ENCODE results near the gene B3GNT5. TPM values are rescaled to one million over a fixed set of nuclear protein-coding genes. Genes with fewer than 3 reads are reported as not detected.

Gene B3GNT5
- total RNA-seq, 1 donor from 2014 or later: 17.7 TPM

GRCh38 chr3:183275418-183275817, 22.4 kb downstream of the B3GNT5 start:
- Mint-ChIP-seq H3K27ac (no peak overlapping the region), H3K27me3 (ENCODE audit: insufficient read depth) (no peaks in the 10 kb centered on the region), H3K4me3 (no peak overlapping the region), H3K9me3 (no peaks in the 10 kb centered on the region), H3K4me1 (ENCODE audit: low read depth) (no peaks in the 10 kb centered on the region), H3K36me3 (ENCODE audit: low read depth) (peaks cover 4% of the 10 kb centered on the region)
- intact Hi-C loops (cut with micrococcal nuclease): no loop called here
- no peak for DNase-seq (ENCODE audit: low spot score)

GRCh38 chr3:183275937-183276336, 22.9 kb downstream of the B3GNT5 start:
- peaks cover 4% of the 10 kb centered on the region for H3K36me3 Mint-ChIP-seq (ENCODE audit: low read depth)
- H3K27ac Mint-ChIP-seq: no peak overlapping the region
- no peaks in the 10 kb centered on the region for H3K9me3 Mint-ChIP-seq
- intact Hi-C loops (cut with micrococcal nuclease): no loop called here
- no peak for DNase-seq (ENCODE audit: low spot score)
- no peak overlapping the region for H3K4me3 Mint-ChIP-seq
- H3K27me3 Mint-ChIP-seq (ENCODE audit: insufficient read depth): no peaks in the 10 kb centered on the region
- H3K4me1 Mint-ChIP-seq (ENCODE audit: low read depth): no peaks in the 10 kb centered on the region

GRCh38 chr3:183277260-183277659, 24.2 kb downstream of the B3GNT5 start:
- no peak for DNase-seq (ENCODE audit: low spot score)
- H3K9me3 Mint-ChIP-seq: no peaks in the 10 kb centered on the region
- H3K4me1 Mint-ChIP-seq (ENCODE audit: low read depth): no peaks in the 10 kb centered on the region
- intact Hi-C loops (cut with micrococcal nuclease): no loop called here
- no peaks in the 10 kb centered on the region for H3K27me3 Mint-ChIP-seq (ENCODE audit: insufficient read depth)
- H3K36me3 Mint-ChIP-seq (ENCODE audit: low read depth): peaks cover 2% of the 10 kb centered on the region
- H3K4me3 Mint-ChIP-seq: no peak overlapping the region
- no peak overlapping the region for H3K27ac Mint-ChIP-seq

GRCh38 chr3:183278479-183279088, 25.5 kb downstream of the B3GNT5 start:
- H3K4me1 Mint-ChIP-seq (ENCODE audit: low read depth): no peaks in the 10 kb centered on the region
- DNase-seq (ENCODE audit: low spot score): no peak
- no peak overlapping the region for H3K27ac Mint-ChIP-seq
- H3K27me3 Mint-ChIP-seq (ENCODE audit: insufficient read depth): no peaks in the 10 kb centered on the region
- H3K9me3 Mint-ChIP-seq: no peaks in the 10 kb centered on the region
- intact Hi-C loops (cut with micrococcal nuclease): no loop called here
- H3K36me3 Mint-ChIP-seq (ENCODE audit: low read depth): peaks cover 2% of the 10 kb centered on the region
- no peak overlapping the region for H3K4me3 Mint-ChIP-seq

GRCh38 chr3:183279371-183279770, 26.3 kb downstream of the B3GNT5 start:
- Mint-ChIP-seq H3K9me3 (no peaks in the 10 kb centered on the region), H3K36me3 (ENCODE audit: low read depth) (peaks cover 2% of the 10 kb centered on the region), H3K4me1 (ENCODE audit: low read depth) (peaks cover 6% of the 10 kb centered on the region), H3K27ac (no peak overlapping the region), H3K4me3 (no peak overlapping the region), H3K27me3 (ENCODE audit: insufficient read depth) (no peaks in the 10 kb centered on the region)
- intact Hi-C loops (cut with micrococcal nuclease): no loop called here
- DNase-seq (ENCODE audit: low spot score): no peak

- Mint-ChIP-seq H3K27ac (no peak overlapping the region), H3K36me3 (ENCODE audit: low read depth) (no peaks in the 10 kb centered on the region), H3K4me1 (ENCODE audit: low read depth) (peaks cover 24% of the 10 kb centered on the region), H3K9me3 (no peaks in the 10 kb centered on the region), H3K27me3 (ENCODE audit: insufficient read depth) (no peaks in the 10 kb centered on the region), H3K4me3 (no peak overlapping the region)
- intact Hi-C loops (cut with micrococcal nuclease): loop anchor here (10.0 kb wide), 2 partner anchors 316 to 486 kb away; partner anchors contain the start of gene ATP11B
- DNase-seq (ENCODE audit: low spot score): no peak
Observed at GRCh38 chr3:183281126-183281797, 28.2 kb downstream of the B3GNT5 start.

- peaks cover 6% of the 10 kb centered on the region for H3K36me3 Mint-ChIP-seq (ENCODE audit: low read depth)
- H3K27me3 Mint-ChIP-seq (ENCODE audit: insufficient read depth): no peaks in the 10 kb centered on the region
- H3K9me3 Mint-ChIP-seq: no peaks in the 10 kb centered on the region
- H3K4me3 Mint-ChIP-seq: no peak overlapping the region
- intact Hi-C loops (cut with micrococcal nuclease): loop anchor here (2.0 to 10.0 kb wide), 3 partner anchors 75 to 489 kb away; partner anchors contain the start of gene ATP11B
- DNase-seq (ENCODE audit: low spot score): no peak
- H3K4me1 Mint-ChIP-seq (ENCODE audit: low read depth): peaks cover 36% of the 10 kb centered on the region
- peak overlapping the region; percentile 25 for H3K27ac Mint-ChIP-seq
Observed at GRCh38 chr3:183283886-183284285, 30.8 kb downstream of the B3GNT5 start.

GRCh38 chr3:183284570-183284969, 31.5 kb downstream of the B3GNT5 start:
- Mint-ChIP-seq H3K4me3 (no peak overlapping the region), H3K36me3 (ENCODE audit: low read depth) (peaks cover 6% of the 10 kb centered on the region), H3K27me3 (ENCODE audit: insufficient read depth) (no peaks in the 10 kb centered on the region), H3K27ac (peak overlapping the region; percentile 94), H3K9me3 (no peaks in the 10 kb centered on the region), H3K4me1 (ENCODE audit: low read depth) (peaks cover 36% of the 10 kb centered on the region)
- no peak for DNase-seq (ENCODE audit: low spot score)
- intact Hi-C loops (cut with micrococcal nuclease): loop anchor here (2.0 to 10.0 kb wide), 3 partner anchors 76 to 490 kb away; partner anchors contain the start of gene ATP11B

- DNase-seq (ENCODE audit: low spot score): no peak
- Mint-ChIP-seq H3K27ac (peak overlapping the region; percentile 94), H3K9me3 (no peaks in the 10 kb centered on the region), H3K27me3 (ENCODE audit: insufficient read depth) (no peaks in the 10 kb centered on the region), H3K4me1 (ENCODE audit: low read depth) (peaks cover 36% of the 10 kb centered on the region), H3K36me3 (ENCODE audit: low read depth) (peaks cover 6% of the 10 kb centered on the region), H3K4me3 (peak overlapping the region; percentile 60)
- intact Hi-C loops (cut with micrococcal nuclease): loop anchor here (1.0 to 10.0 kb wide), 11 partner anchors 19 to 491 kb away; partner anchors contain the start of genes ATP11B, B3GNT5 and YEATS2
Observed at GRCh38 chr3:183285318-183285717, 32.3 kb downstream of the B3GNT5 start.

GRCh38 chr3:183285828-183286457, 32.9 kb downstream of the B3GNT5 start:
- peak; percentile 90 for DNase-seq (ENCODE audit: low spot score)
- H3K27ac Mint-ChIP-seq: peak overlapping the region; percentile 94
- intact Hi-C loops (cut with micrococcal nuclease): loop anchor here (1.0 to 10.0 kb wide), 16 partner anchors 20 to 491 kb away; partner anchors contain the start of genes ATP11B, B3GNT5, KLHL6 and LAMP3
- no peaks in the 10 kb centered on the region for H3K9me3 Mint-ChIP-seq
- no peaks in the 10 kb centered on the region for H3K27me3 Mint-ChIP-seq (ENCODE audit: insufficient read depth)
- H3K36me3 Mint-ChIP-seq (ENCODE audit: low read depth): peaks cover 8% of the 10 kb centered on the region
- H3K4me1 Mint-ChIP-seq (ENCODE audit: low read depth): peaks cover 36% of the 10 kb centered on the region
- H3K4me3 Mint-ChIP-seq: peak overlapping the region; percentile 60

- Mint-ChIP-seq H3K4me1 (ENCODE audit: low read depth) (peaks cover 36% of the 10 kb centered on the region), H3K27me3 (ENCODE audit: insufficient read depth) (no peaks in the 10 kb centered on the region), H3K36me3 (ENCODE audit: low read depth) (peaks cover 12% of the 10 kb centered on the region), H3K4me3 (no peak overlapping the region), H3K27ac (peak overlapping the region; percentile 94), H3K9me3 (no peaks in the 10 kb centered on the region)
- intact Hi-C loops (cut with micrococcal nuclease): loop anchor here (5.0 to 10.0 kb wide), 4 partner anchors 160 to 493 kb away; partner anchors contain the start of genes ATP11B and YEATS2
- no peak for DNase-seq (ENCODE audit: low spot score)
Observed at GRCh38 chr3:183287301-183287971, 34.4 kb downstream of the B3GNT5 start.

GRCh38 chr3:183288117-183288516, 35.1 kb downstream of the B3GNT5 start:
- no peaks in the 10 kb centered on the region for H3K27me3 Mint-ChIP-seq (ENCODE audit: insufficient read depth)
- DNase-seq (ENCODE audit: low spot score): no peak
- no peak overlapping the region for H3K27ac Mint-ChIP-seq
- intact Hi-C loops (cut with micrococcal nuclease): loop anchor here (5.0 to 10.0 kb wide), 4 partner anchors 159 to 493 kb away; partner anchors contain the start of genes ATP11B and YEATS2
- H3K4me3 Mint-ChIP-seq: no peak overlapping the region
- H3K36me3 Mint-ChIP-seq (ENCODE audit: low read depth): peaks cover 12% of the 10 kb centered on the region
- H3K9me3 Mint-ChIP-seq: no peaks in the 10 kb centered on the region
- H3K4me1 Mint-ChIP-seq (ENCODE audit: low read depth): peaks cover 36% of the 10 kb centered on the region
